Stimulated activated CD8-positive, alpha-beta memory T cell treated with anti-CD3 and anti-CD28 coated beads, Interleukin-15, amount 100 ng/mL, for 24 hours (primary cell): ENCODE results near the gene DMXL1.
"Not testable (repeated sequence)": the region's sequence is repeated elsewhere in the genome, so short reads cannot be mapped to it uniquely, and the experiment has no call there.

Experiments
- DNase-seq: peaks from one replicate; pipeline ENCODE4 v3.0.0-alpha.2; 2020; ENCODE audit warnings: low read depth

Gene DMXL1

GRCh38 chr5:119063579-119064379 is 7.1 kb upstream of the DMXL1 start:
- no peak for DNase-seq

- DNase-seq: no peak
These were observed 3.4 kb upstream of the DMXL1 start for GRCh38 chr5:119067450-119067849.

- DNase-seq: peak; percentile 37
These were observed 384 bp upstream of the DMXL1 start for GRCh38 chr5:119070578-119070827.

- DNase-seq: no peak
These were observed 691 bp downstream of the DMXL1 start for GRCh38 chr5:119071561-119071995.

GRCh38 chr5:119072496-119072895 is 1.6 kb downstream of the DMXL1 start:
- no peak for DNase-seq

- DNase-seq: not testable (repeated sequence)
These were observed 3.0 kb downstream of the DMXL1 start for GRCh38 chr5:119073746-119074337.

GRCh38 chr5:119074419-119074818 is 3.5 kb downstream of the DMXL1 start:
- DNase-seq: no peak

GRCh38 chr5:119075269-119075668 is 4.4 kb downstream of the DMXL1 start:
- DNase-seq: not testable (repeated sequence)

- DNase-seq: no peak
These were observed 5.2 kb downstream of the DMXL1 start for GRCh38 chr5:119076080-119076479.

- DNase-seq: no peak
These were observed 6.6 kb downstream of the DMXL1 start for GRCh38 chr5:119077444-119077843.

- DNase-seq: no peak
These were observed 7.4 kb downstream of the DMXL1 start for GRCh38 chr5:119078071-119078846.

GRCh38 chr5:119078861-119079260 is 8.0 kb downstream of the DMXL1 start:
- no peak for DNase-seq

- no peak for DNase-seq
These were observed 8.5 kb downstream of the DMXL1 start for GRCh38 chr5:119079318-119079921.

GRCh38 chr5:119080936-119081335 is 10.0 kb downstream of the DMXL1 start:
- no peak for DNase-seq

GRCh38 chr5:119082691-119083090 is 11.8 kb downstream of the DMXL1 start:
- no peak for DNase-seq

GRCh38 chr5:119083679-119084078 is 12.8 kb downstream of the DMXL1 start:
- no peak for DNase-seq

GRCh38 chr5:119088438-119088837 is 17.6 kb downstream of the DMXL1 start:
- no peak for DNase-seq

GRCh38 chr5:119095611-119096010 is 24.7 kb downstream of the DMXL1 start:
- DNase-seq: no peak

- no peak for DNase-seq
These were observed 35.1 kb downstream of the DMXL1 start for GRCh38 chr5:119105971-119106370.

GRCh38 chr5:119112151-119112550 is 41.3 kb downstream of the DMXL1 start:
- no peak for DNase-seq

GRCh38 chr5:119117237-119117636 is 46.4 kb downstream of the DMXL1 start:
- no peak for DNase-seq

- DNase-seq: no peak
These were observed 47.1 kb downstream of the DMXL1 start for GRCh38 chr5:119118000-119118399.

- DNase-seq: no peak
These were observed 50.0 kb downstream of the DMXL1 start for GRCh38 chr5:119120893-119121292.
